Stomach (tissue), 4 donors: ENCODE results near the gene OR2A25.

Experiments
- CTCF ChIP-seq, 7 experiments: fragments of 450-650 bp in 4 of 7; fragments of 200-600 bp in 3 of 7; sonication (generic) in 3 of 7; IDR thresholded peaks; one replicate each; pipeline ENCODE4 v1.5.1; 2016 to 2019; ENCODE audit warnings: antibody characterized with exemption in 7 of 7, control low read depth in 2 of 7, mild to moderate bottlenecking in 1 of 7
- EP300 ChIP-seq: sonication (generic); formaldehyde crosslinking; IDR thresholded peaks from one replicate; pipeline ENCODE4 v1.6.1; 2017; ENCODE audit warnings: antibody characterized with exemption
- POLR2A ChIP-seq, 4 donors: fragments of 450-650 bp; IDR thresholded peaks; one replicate each; pipeline ENCODE4 v1.6.1; 2016; ENCODE audit warnings: antibody characterized with exemption in 4 of 4, control low read depth in 2 of 4, mild to moderate bottlenecking in 1 of 4, moderate library complexity in 1 of 4
- POLR2AphosphoS5 ChIP-seq, 3 donors: sonication (generic); formaldehyde crosslinking; IDR thresholded peaks; one replicate each; pipeline ENCODE4 v1.6.1; 2016; ENCODE audit warnings: antibody characterized with exemption in 3 of 3

- TF ChIP-seq CTCF (IDR thresholded peaks at IDR 0.05), result no peak
- no peak for TF ChIP-seq POLR2AphosphoS5 (IDR thresholded peaks at IDR 0.05)
- TF ChIP-seq POLR2A (IDR thresholded peaks at IDR 0.05), result no peak
- TF ChIP-seq EP300, result no peak
These were observed 48.7 kb downstream of the OR2A25 start for GRCh38 chr7:144118341-144118740.
